Trophoblast cell (in vitro differentiated cells and primary cell): ENCODE results near the gene GALNT7.

Experiments used
- DNase-seq, 2 donors: peaks; one replicate each; pipeline ENCODE4 v3.0.0-alpha.2; 2016
- H2AFZ ChIP-seq: 2 replicates; pipeline ENCODE4 v1.6.1; 2013; ENCODE audit warnings: low read length, moderate library complexity, mild to moderate bottlenecking; ENCODE audit not compliant: insufficient read depth, poor library complexity
- H2AK5ac ChIP-seq: 2 replicates; pipeline ENCODE4 v1.6.1; 2013; ENCODE audit warnings: mild to moderate bottlenecking, low read length
- H2BK120ac ChIP-seq: 2 replicates; pipeline ENCODE4 v1.6.1; 2013; ENCODE audit warnings: low read length, mild to moderate bottlenecking, moderate library complexity; ENCODE audit not compliant: insufficient read depth, poor library complexity
- H2BK12ac ChIP-seq: 2 replicates; pipeline ENCODE4 v1.6.1; 2013; ENCODE audit warnings: mild to moderate bottlenecking, low read length, moderate library complexity
- H2BK5ac ChIP-seq: 2 replicates; pipeline ENCODE4 v1.6.1; 2013; ENCODE audit warnings: low read length, low read depth, moderate library complexity, mild to moderate bottlenecking; ENCODE audit not compliant: poor library complexity
- H3K14ac ChIP-seq: 2 replicates; pipeline ENCODE4 v1.6.1; 2013; ENCODE audit warnings: mild to moderate bottlenecking, low read length
- H3K18ac ChIP-seq: 2 replicates; pipeline ENCODE4 v1.6.1; 2013; ENCODE audit warnings: mild to moderate bottlenecking, low read length
- H3K23ac ChIP-seq: 2 replicates; pipeline ENCODE4 v1.6.1; 2013; ENCODE audit warnings: low read length
- H3K27ac ChIP-seq: 2 replicates; pipeline ENCODE4 v1.5.1; 2013; ENCODE audit warnings: low read depth, mild to moderate bottlenecking, inconsistent platforms, low read length, moderate library complexity
- H3K27me3 ChIP-seq: 2 replicates; pipeline ENCODE4 v1.6.1; 2013; ENCODE audit warnings: inconsistent platforms, mild to moderate bottlenecking, low read length, moderate library complexity; ENCODE audit not compliant: insufficient read depth
- H3K36me3 ChIP-seq, 2 experiments: 1 replicate in 1 of 2; 2 replicates in 1 of 2; pipeline ENCODE4 v1.6.1; 2013; ENCODE audit warnings: low read length in 2 of 2, mild to moderate bottlenecking in 2 of 2, moderate library complexity in 1 of 2; ENCODE audit not compliant: insufficient read depth in 2 of 2, control insufficient read depth in 1 of 2
- H3K4ac ChIP-seq: 2 replicates; pipeline ENCODE4 v1.6.1; 2013; ENCODE audit warnings: low read depth, mild to moderate bottlenecking, low read length, moderate library complexity
- H3K4me1 ChIP-seq, 2 experiments: 1 replicate in 1 of 2; 2 replicates in 1 of 2; pipeline ENCODE4 v1.6.1; 2013; ENCODE audit warnings: low read length in 2 of 2, mild to moderate bottlenecking in 2 of 2, moderate library complexity in 1 of 2; ENCODE audit not compliant: insufficient read depth in 2 of 2, control insufficient read depth in 1 of 2
- H3K4me2 ChIP-seq: 2 replicates; pipeline ENCODE4 v1.6.1; 2013; ENCODE audit warnings: inconsistent platforms, mild to moderate bottlenecking, low read length, moderate library complexity
- H3K4me3 ChIP-seq: 2 replicates; pipeline ENCODE4 v1.5.1; 2013; ENCODE audit warnings: mild to moderate bottlenecking, low read depth, low read length, inconsistent platforms
- H3K79me1 ChIP-seq: one replicate; pipeline ENCODE4 v1.6.1; 2013; ENCODE audit warnings: low read length
- H3K79me2 ChIP-seq: 2 replicates; pipeline ENCODE4 v1.6.1; 2013; ENCODE audit warnings: low read length, mild to moderate bottlenecking; ENCODE audit not compliant: control insufficient read depth, insufficient read depth, poor library complexity
- H3K9ac ChIP-seq: 2 replicates; pipeline ENCODE4 v1.6.1; 2013; ENCODE audit warnings: mild to moderate bottlenecking, low read length
- H3K9me3 ChIP-seq: 2 replicates; pipeline ENCODE4 v1.6.1; 2013; ENCODE audit warnings: low read depth, mild to moderate bottlenecking, control low read depth, inconsistent platforms, low read length; ENCODE audit not compliant: insufficient read depth
- H4K12ac ChIP-seq: 2 replicates; pipeline ENCODE4 v1.6.1; 2013; ENCODE audit warnings: low read depth, mild to moderate bottlenecking, low read length, moderate library complexity
- H4K8ac ChIP-seq: 2 replicates; pipeline ENCODE4 v1.6.1; 2013; ENCODE audit warnings: low read depth, mild to moderate bottlenecking, low read length, moderate library complexity
- H4K91ac ChIP-seq: one replicate; pipeline ENCODE4 v1.6.1; 2013; ENCODE audit warnings: low read depth, mild to moderate bottlenecking, low read length, moderate library complexity
- WGBS: extraction: QIAGEN DNeasy Blood & Tissue Kit; methylation state at CpG from one replicate; pipeline ENCODE4 v1.1.7; 2013; ENCODE audit warnings: missing lambda C conversion rate; ENCODE audit not compliant: insufficient read length, insufficient coverage; ENCODE audit errors: extremely low coverage; 5-methylcytosine and 5-hydroxymethylcytosine counted together

The GALNT7 gene

DNA sequence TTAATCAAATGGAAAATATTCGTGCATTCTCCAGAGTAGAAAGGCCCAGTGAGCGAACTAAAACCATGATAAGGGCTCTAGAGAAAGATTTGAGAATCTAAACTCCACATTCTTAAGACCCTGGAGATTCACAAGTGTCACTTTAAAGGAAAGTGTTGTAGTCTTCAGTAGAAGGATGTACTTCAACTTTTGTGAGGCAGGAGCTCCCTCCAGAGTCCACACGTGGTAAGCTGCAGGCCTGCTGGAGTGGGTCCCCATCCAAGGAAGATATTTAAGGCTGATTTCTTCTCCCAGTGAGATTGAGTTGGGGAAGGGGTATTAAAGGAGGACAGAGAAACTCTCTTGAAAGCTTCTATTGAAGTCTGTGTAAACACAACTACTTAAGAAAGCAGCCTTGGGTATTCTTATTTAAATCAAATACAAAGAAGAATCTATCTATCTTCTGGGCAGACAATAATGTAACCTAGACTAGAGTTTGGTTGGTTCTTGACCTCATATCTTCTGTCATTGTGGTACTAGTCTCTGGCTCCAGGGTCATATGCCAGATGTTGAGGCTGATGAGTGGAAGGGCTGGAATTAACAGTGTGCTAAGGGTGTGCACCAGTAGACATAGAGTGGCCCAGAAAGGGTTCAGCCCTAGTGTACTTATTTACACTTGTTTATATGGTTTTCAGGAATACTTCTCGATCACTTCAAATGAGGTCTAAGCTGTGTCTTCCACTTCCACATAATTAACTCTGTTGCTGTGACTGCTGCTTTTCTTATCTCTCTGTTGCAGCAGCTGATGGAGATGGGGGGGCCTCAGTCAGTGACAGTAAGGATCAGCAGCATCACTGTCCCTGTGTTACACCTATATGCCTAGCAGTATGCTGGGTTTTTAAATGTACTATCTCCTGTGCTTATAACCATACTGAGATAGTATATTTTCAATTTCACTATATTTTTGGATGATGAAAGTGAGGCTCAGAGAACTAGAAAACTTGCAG is 89.4 kb downstream of the GALNT7 start:
- Histone ChIP-seq H3K79me1 (no peaks in the 10 kb centered on the region), H3K27ac (no peak overlapping the region), H2BK120ac (no peak overlapping the region), H3K36me3 (no peaks in the 10 kb centered on the region), H2BK5ac (no peak overlapping the region), H4K8ac (no peak overlapping the region), H2AFZ (no peak overlapping the region), H3K4me3 (no peak overlapping the region), H3K18ac (no peak overlapping the region), H4K91ac (no peak overlapping the region), H3K9ac (no peak overlapping the region), H2BK12ac (no peak overlapping the region), H3K79me2 (no peaks in the 10 kb centered on the region), H2AK5ac (no peak overlapping the region), H3K27me3 (no peaks in the 10 kb centered on the region), H3K4me2 (no peak overlapping the region), H3K4ac (no peak overlapping the region), H3K4me1 (no peaks in the 10 kb centered on the region), H3K14ac (no peak overlapping the region), H4K12ac (no peak overlapping the region), H3K9me3 (no peaks in the 10 kb centered on the region), H3K23ac (no peak overlapping the region)
- no CpG with 5 or more reads among the region's 4 CpGs for WGBS
- DNase-seq: peak; percentile 39 to 74

DNA sequence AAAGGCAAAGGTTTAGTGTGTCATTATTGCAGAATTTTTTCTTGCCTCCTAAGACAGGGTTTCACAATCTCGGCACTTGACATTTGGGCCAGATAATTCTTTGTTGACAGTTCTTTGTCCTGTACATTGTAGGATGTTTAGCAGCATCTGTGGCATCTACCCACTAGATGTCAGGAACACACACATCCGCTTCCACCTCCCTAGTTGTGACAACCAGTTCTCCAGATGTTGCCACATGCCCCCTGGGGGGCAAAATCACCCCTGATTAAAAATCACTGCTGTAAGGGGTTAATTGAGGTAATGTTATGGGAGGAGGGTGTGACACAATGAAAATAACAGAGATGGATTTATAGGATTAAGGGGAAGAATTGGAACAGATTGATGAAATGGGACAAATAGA is 90.3 kb downstream of the GALNT7 start:
- no peaks in the 10 kb centered on the region for H3K4me1 ChIP-seq
- H3K9ac ChIP-seq: no peak overlapping the region
- no peak overlapping the region for H2BK5ac ChIP-seq
- H2BK120ac ChIP-seq: no peak overlapping the region
- H3K9me3 ChIP-seq: no peaks in the 10 kb centered on the region
- H3K14ac ChIP-seq: no peak overlapping the region
- no peak overlapping the region for H2AK5ac ChIP-seq
- H3K79me1 ChIP-seq: no peaks in the 10 kb centered on the region
- no peaks in the 10 kb centered on the region for H3K79me2 ChIP-seq
- no CpG with 5 or more reads among the region's 2 CpGs for WGBS
- H3K23ac ChIP-seq: no peak overlapping the region
- H4K12ac ChIP-seq: no peak overlapping the region
- no peak overlapping the region for H3K4me3 ChIP-seq
- H4K91ac ChIP-seq: no peak overlapping the region
- no peak overlapping the region for H3K27ac ChIP-seq
- no peaks in the 10 kb centered on the region for H3K27me3 ChIP-seq
- H2AFZ ChIP-seq: no peak overlapping the region
- H3K18ac ChIP-seq: no peak overlapping the region
- no peak overlapping the region for H3K4ac ChIP-seq
- no peak for DNase-seq
- no peaks in the 10 kb centered on the region for H3K36me3 ChIP-seq
- H2BK12ac ChIP-seq: no peak overlapping the region
- H3K4me2 ChIP-seq: no peak overlapping the region
- H4K8ac ChIP-seq: no peak overlapping the region

DNA sequence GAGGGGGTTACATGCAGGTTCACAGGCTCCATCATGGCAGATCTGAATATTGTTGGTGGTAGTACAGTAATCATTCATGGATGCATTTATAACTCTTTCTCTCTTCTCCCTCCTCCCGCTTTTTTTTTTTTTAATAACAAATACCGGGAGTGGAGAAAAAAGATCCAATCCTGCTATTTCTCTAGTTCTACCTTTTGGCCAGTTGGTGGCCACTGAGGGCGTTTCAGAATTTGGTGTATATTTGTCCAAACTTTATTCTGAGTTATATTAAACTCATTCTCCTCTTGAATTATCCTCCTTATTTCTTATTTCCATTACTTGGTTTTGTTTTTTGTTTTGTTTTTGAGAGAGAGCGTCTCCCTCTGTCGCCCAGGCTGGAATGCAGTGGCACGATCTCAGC is 90.7 kb downstream of the GALNT7 start:
- no peak overlapping the region for H2AFZ ChIP-seq
- no peak overlapping the region for H4K91ac ChIP-seq
- no peak overlapping the region for H3K18ac ChIP-seq
- no peak overlapping the region for H3K27ac ChIP-seq
- H3K23ac ChIP-seq: no peak overlapping the region
- H3K4me1 ChIP-seq: no peaks in the 10 kb centered on the region
- H3K27me3 ChIP-seq: no peaks in the 10 kb centered on the region
- H3K4ac ChIP-seq: no peak overlapping the region
- no peak overlapping the region for H2AK5ac ChIP-seq
- no peaks in the 10 kb centered on the region for H3K36me3 ChIP-seq
- H3K14ac ChIP-seq: no peak overlapping the region
- H3K4me3 ChIP-seq: no peak overlapping the region
- no peak overlapping the region for H4K12ac ChIP-seq
- no peaks in the 10 kb centered on the region for H3K79me1 ChIP-seq
- H3K9me3 ChIP-seq: no peaks in the 10 kb centered on the region
- H2BK12ac ChIP-seq: no peak overlapping the region
- H3K4me2 ChIP-seq: no peak overlapping the region
- no peak for DNase-seq
- WGBS: no CpG with 5 or more reads among the region's 6 CpGs
- no peak overlapping the region for H2BK5ac ChIP-seq
- no peak overlapping the region for H2BK120ac ChIP-seq
- H4K8ac ChIP-seq: no peak overlapping the region
- H3K79me2 ChIP-seq: no peaks in the 10 kb centered on the region
- H3K9ac ChIP-seq: no peak overlapping the region

DNA sequence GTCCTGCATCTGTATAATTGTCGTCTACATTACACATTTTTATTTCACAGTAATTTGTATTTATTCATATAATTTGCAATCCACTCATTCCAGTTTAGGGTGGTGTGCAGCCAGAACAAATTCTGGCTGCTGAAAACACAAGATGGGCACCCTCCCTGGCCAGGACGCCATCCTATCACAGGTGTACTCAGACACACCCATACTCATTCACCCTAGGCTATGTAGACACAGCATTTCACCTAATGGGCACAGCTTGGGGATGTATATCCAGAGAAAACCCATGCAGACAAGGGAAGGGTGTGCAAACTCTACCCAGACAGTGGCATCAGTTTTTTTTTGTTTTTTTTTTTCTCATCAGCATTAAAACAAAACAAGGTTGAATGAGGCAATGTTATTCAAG is 92.4 kb downstream of the GALNT7 start:
- no peak for DNase-seq
- Histone ChIP-seq H3K36me3 (no peaks in the 10 kb centered on the region), H3K4me2 (no peak overlapping the region), H4K91ac (no peak overlapping the region), H3K27ac (no peak overlapping the region), H3K79me1 (no peaks in the 10 kb centered on the region), H3K27me3 (no peaks in the 10 kb centered on the region), H3K23ac (no peak overlapping the region), H3K4ac (no peak overlapping the region), H3K14ac (no peak overlapping the region), H3K4me3 (no peak overlapping the region), H3K9ac (no peak overlapping the region), H3K79me2 (no peaks in the 10 kb centered on the region), H3K9me3 (no peaks in the 10 kb centered on the region), H3K18ac (no peak overlapping the region), H4K8ac (no peak overlapping the region), H2BK120ac (no peak overlapping the region), H4K12ac (no peak overlapping the region), H2AK5ac (no peak overlapping the region), H2BK12ac (no peak overlapping the region), H2BK5ac (no peak overlapping the region), H3K4me1 (no peaks in the 10 kb centered on the region), H2AFZ (no peak overlapping the region)
- WGBS: no CpG with 5 or more reads among the region's 2 CpGs
